ENCODE results near the gene C3orf52.

DNA sequence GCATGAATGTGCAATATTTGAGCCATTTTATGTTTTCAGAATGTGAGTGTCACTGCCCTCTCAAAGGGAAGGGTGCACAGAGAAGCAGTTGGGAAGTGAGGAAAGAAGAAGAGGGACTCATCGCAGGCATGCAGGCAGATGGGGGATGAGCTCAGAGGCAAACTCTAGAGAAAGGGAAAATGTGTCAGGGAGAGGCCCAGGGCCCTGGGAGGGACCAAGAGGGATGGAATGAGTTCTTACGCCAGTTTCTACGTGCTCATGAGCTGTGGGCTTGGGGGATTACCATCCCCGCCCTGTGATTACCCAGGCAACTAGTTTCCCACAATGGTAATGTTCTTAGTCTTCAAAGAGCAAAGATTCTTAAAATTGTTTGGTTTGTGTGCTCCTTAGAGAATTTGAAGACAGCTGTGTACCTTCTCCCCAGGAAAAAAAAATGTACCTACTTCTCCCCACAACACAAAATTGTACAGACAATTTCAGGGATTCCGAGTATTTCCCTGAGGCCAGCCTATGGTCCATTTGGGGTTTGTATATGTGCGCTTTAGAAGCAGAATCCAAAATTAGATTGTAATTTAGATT is 29.1 kb downstream of the C3orf52 start:
- TF ChIP-seq, protein P1, sequence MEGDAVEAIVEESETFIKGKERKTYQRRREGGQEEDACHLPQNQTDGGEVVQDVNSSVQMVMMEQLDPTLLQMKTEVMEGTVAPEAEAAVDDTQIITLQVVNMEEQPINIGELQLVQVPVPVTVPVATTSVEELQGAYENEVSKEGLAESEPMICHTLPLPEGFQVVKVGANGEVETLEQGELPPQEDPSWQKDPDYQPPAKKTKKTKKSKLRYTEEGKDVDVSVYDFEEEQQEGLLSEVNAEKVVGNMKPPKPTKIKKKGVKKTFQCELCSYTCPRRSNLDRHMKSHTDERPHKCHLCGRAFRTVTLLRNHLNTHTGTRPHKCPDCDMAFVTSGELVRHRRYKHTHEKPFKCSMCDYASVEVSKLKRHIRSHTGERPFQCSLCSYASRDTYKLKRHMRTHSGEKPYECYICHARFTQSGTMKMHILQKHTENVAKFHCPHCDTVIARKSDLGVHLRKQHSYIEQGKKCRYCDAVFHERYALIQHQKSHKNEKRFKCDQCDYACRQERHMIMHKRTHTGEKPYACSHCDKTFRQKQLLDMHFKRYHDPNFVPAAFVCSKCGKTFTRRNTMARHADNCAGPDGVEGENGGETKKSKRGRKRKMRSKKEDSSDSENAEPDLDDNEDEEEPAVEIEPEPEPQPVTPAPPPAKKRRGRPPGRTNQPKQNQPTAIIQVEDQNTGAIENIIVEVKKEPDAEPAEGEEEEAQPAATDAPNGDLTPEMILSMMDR (conservative IDR thresholded peaks at IDR 0.05 in 1 of 2, IDR thresholded peaks at IDR 0.05 in 1 of 2; ENCODE audit: low read depth in 1 of 2, low read length in 2 of 2): no peak
- no peak for TF ChIP-seq EZH2 (IDR thresholded peaks at IDR 0.05; ENCODE audit: low read length, missing control alignments)

Data from fibroblast of lung (primary cell).